ENCODE measurements around the gene PIK3CB. TPM values are rescaled to one million over a fixed set of nuclear protein-coding genes. Genes with fewer than 3 reads are reported as not detected.
"Not testable (repeated sequence)": the region's sequence is repeated elsewhere in the genome, so short reads cannot be mapped to it uniquely, and the experiment has no call there.

PIK3CB gene
- total RNA-seq, 1 experiment from 2014 or later: 29.7 TPM

DNA sequence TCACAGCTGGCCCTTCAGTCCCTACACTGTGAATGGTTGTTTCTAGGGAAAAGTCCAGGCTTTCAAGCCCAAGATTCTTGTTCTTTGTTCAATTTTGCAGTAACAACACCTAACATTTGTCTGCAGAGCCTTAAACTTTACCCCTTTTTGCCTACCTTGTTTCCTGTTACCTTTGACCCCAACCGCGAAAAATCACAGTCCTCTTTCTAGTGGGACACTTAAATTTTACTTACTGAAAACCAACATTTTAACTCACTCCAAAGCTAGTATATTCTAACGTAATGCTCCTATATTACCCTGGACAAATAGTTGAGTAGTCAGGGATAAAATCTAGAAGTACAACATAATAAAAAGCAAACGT is 649 bp upstream of the PIK3CB start:
- BruUV-seq (replicated peaks): TSS peak; percentile 94
- Mint-ChIP-seq H3K4me1 (ENCODE audit: low read depth, unreplicated experiment) (no peaks in the 10 kb centered on the region), H3K27ac (ENCODE audit: unreplicated experiment) (peak overlapping the region; percentile 92), H3K36me3 (ENCODE audit: insufficient read depth, unreplicated experiment) (peaks cover 20% of the 10 kb centered on the region), H3K27me3 (ENCODE audit: insufficient read depth, unreplicated experiment) (no peaks in the 10 kb centered on the region), H3K4me3 (ENCODE audit: unreplicated experiment) (peak overlapping the region; percentile 86), H3K9me3 (ENCODE audit: unreplicated experiment) (no peaks in the 10 kb centered on the region)
- H3K4me1 ChIP-seq: peaks cover 7% of the 10 kb centered on the region; the same call in 1 of the 2 replicates
- intact Hi-C loops (cut with micrococcal nuclease; ENCODE audit: unreplicated experiment): no loop called here
- no peaks in the 10 kb centered on the region for H3K27me3 ChIP-seq (replicated peaks; ENCODE audit: control insufficient read depth, insufficient read depth, low read length)
- no peaks in the 10 kb centered on the region for H3K36me3 ChIP-seq (ENCODE audit: control insufficient read depth, insufficient read depth, low read length)
- peak overlapping the region; percentile 45 for H3K4me3 ChIP-seq (ENCODE audit: low read depth, low read length)
- TF ChIP-seq CTCF (IDR thresholded peaks at IDR 0.05; ENCODE audit: insufficient read depth in 1 of 2, low read depth in 1 of 2, low read length in 1 of 2, severe bottlenecking in 1 of 2, unreplicated experiment in 1 of 2): no peak
- ChIA-PET POLR2A (interaction anchor here (0.8 kb wide), 1 partner anchor 28 kb away, joined by 4 read pairs; no protein-coding TSS in a partner anchor), CTCF (interaction anchor here (0.5 to 2.4 kb wide), 2 partner anchors 80 to 152 kb away, joined by 4 to 18 read pairs; no protein-coding TSS in a partner anchor)
- no peak for DNase-seq
- H3K9me3 ChIP-seq: no peaks in the 10 kb centered on the region

DNA sequence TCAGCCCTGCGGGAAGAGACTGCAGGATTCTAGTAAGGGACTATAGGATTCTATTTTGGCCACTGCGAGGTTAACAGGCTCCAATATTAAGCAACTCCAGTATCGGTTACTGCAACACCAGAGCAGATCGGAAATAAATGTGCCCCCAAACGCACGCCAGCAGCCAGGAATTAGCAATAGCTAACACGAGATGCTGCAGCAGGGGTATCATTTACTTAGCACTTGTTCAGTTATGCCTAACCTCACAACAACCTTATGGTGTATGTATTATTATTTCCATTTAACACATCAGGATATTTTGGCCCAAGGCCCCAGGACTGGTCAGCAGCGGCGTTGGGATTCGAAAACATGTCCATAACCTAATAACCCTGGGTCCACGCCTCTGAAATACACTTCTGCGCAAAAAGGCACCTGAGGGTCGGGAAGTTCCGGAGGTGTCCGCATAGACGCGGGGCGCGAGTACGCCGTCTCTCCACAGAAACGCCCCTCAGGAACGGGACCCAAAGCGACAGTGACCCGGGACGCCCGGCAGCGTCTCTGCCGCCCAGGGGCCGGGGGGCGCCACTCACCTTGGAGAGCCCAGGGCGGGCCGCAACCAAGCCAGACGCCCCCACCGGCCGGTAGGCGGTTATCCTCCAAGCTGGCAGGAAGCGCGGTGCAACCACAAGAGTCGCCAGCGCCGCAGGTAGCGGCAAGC is 681 bp downstream of the PIK3CB start:
- Histone ChIP-seq H3K4me1 (peaks cover 7% of the 10 kb centered on the region; the same call in 1 of the 2 replicates), H3K27me3 (replicated peaks; ENCODE audit: control insufficient read depth, insufficient read depth, low read length) (no peaks in the 10 kb centered on the region), H3K9me3 (no peaks in the 10 kb centered on the region), H3K4me3 (ENCODE audit: low read depth, low read length) (peak overlapping the region; percentile 87), H3K36me3 (ENCODE audit: control insufficient read depth, insufficient read depth, low read length) (no peaks in the 10 kb centered on the region)
- Mint-ChIP-seq H3K4me3 (ENCODE audit: unreplicated experiment) (peak overlapping the region; percentile 86), H3K4me1 (ENCODE audit: low read depth, unreplicated experiment) (peaks cover 9% of the 10 kb centered on the region), H3K27me3 (ENCODE audit: insufficient read depth, unreplicated experiment) (no peaks in the 10 kb centered on the region), H3K36me3 (ENCODE audit: insufficient read depth, unreplicated experiment) (peaks cover 34% of the 10 kb centered on the region), H3K9me3 (ENCODE audit: unreplicated experiment) (no peaks in the 10 kb centered on the region), H3K27ac (ENCODE audit: unreplicated experiment) (peak overlapping the region; percentile 71)
- ChIA-PET CTCF (interaction anchor here (0.6 to 2.4 kb wide), 4 partner anchors 8 to 627 kb away, joined by 3 to 18 read pairs (median 4); no protein-coding TSS in a partner anchor), POLR2A (interaction anchor here (0.9 to 1.1 kb wide), 2 partner anchors 29 to 81 kb away, joined by 4 to 6 read pairs; no protein-coding TSS in a partner anchor)
- DNase-seq: peak; percentile 69 to 79
- peak; percentile 16 to 69 for TF ChIP-seq CTCF (IDR thresholded peaks at IDR 0.05; ENCODE audit: insufficient read depth in 1 of 2, low read depth in 1 of 2, low read length in 1 of 2, severe bottlenecking in 1 of 2, unreplicated experiment in 1 of 2)
- no TSS peak for BruUV-seq (replicated peaks)
- intact Hi-C loops (cut with micrococcal nuclease; ENCODE audit: unreplicated experiment): loop anchor here (1.0 kb wide), 3 partner anchors 29 to 240 kb away; partner anchors contain the start of gene CEP70

DNA sequence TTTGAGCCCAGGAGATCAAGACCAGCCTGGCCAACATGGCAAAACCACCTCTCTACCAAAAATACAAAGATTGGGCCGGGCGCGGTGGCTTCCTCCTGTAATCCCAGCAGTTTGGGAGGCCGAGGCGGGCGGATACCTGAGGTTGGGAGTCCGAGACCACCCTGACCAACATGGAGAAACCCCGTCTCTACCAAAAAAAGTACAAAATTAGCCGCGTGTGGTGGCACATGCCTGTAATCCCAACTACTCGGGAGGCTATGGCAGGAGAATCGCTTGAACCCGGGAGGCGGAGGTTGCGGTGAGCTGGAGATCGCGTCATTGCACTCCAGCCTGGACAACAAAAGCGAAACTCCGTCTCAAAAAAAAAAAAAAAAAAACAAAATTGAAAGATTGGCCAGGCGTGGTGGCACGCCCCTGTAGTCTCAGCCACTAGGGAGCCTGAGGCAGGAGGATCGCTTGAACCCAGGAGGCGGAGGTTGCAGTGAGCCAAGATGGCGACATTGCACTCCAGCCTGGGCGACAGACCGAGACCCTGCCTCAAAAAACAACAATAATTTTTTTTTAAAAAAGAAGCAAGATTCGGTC is 2.2 kb downstream of the PIK3CB start:
- CTCF ChIA-PET: interaction anchor here (1.4 kb wide), 1 partner anchor 83 kb away, joined by 3 read pairs; no protein-coding TSS in a partner anchor
- H3K9me3 Mint-ChIP-seq (ENCODE audit: unreplicated experiment); intact Hi-C loops (cut with micrococcal nuclease; ENCODE audit: unreplicated experiment); H3K27me3 Mint-ChIP-seq (ENCODE audit: insufficient read depth, unreplicated experiment); H3K27me3 ChIP-seq (replicated peaks; ENCODE audit: control insufficient read depth, insufficient read depth, low read length); POLR2A ChIA-PET; H3K36me3 ChIP-seq (ENCODE audit: control insufficient read depth, insufficient read depth, low read length); H3K4me3 Mint-ChIP-seq (ENCODE audit: unreplicated experiment); BruUV-seq (replicated peaks); H3K27ac Mint-ChIP-seq (ENCODE audit: unreplicated experiment); H3K4me1 ChIP-seq; DNase-seq; H3K4me3 ChIP-seq (ENCODE audit: low read depth, low read length); H3K9me3 ChIP-seq: not testable (repeated sequence)
- Mint-ChIP-seq H3K36me3 (ENCODE audit: insufficient read depth, unreplicated experiment) (peaks cover 34% of the 10 kb centered on the region), H3K4me1 (ENCODE audit: low read depth, unreplicated experiment) (peaks cover 10% of the 10 kb centered on the region)
